HG02642 (cell line): Measurements from ENCODE around the gene TRIM59.
"Not testable (repeated sequence)": the region's sequence is repeated elsewhere in the genome, so short reads cannot be mapped to it uniquely, and the experiment has no call there.

Experiments used
- ATAC-seq: cut with Tn5 transposase; IDR thresholded peaks from one replicate; pipeline ENCODE4 v1.9.1; 2021; ENCODE audit warnings: mild to moderate bottlenecking; ENCODE audit not compliant: unreplicated experiment, poor library complexity

The TRIM59 gene

GRCh38 chr3:160458151-160458550 is 8.6 kb upstream of the TRIM59 start:
- ATAC-seq = no peak

DNA sequence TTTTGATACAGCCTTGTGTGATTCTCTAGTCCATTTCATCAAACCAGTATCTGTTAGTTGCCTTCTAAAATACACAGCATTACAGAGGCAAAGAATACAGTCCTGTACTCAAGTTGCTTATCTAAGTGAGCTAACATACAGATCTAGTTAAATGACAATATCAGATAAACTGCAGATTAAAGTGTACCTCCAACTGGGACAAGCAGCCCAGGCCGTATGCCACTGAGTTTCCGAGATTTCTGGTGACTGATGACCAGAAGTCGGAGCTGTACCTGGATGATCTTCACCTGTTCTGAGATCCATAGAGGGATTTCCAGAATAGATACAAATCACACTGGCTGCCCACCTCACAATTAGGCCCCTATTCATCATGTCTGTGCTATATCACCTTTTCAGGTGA is 6.3 kb upstream of the TRIM59 start:
- no peak for ATAC-seq

DNA sequence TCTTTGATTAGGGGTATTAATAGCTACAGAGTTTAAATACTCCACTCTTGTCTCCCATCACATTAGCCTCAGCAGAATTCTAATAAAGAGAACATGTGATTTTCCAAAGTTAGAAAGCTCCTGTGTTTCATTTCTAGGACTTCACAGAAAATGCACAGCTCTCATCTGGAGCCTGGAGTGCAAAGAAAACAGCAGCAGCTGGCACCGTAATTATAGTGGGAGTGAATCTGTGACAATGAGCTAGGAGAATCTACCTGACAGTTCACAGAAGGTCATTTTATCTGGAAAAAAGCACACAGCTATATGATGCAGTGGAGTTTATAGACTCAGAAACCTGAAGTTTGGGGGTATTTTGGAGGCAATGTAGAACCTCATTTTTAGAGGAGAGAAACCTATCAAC is 5.4 kb upstream of the TRIM59 start:
- no peak for ATAC-seq

- not testable (repeated sequence) for ATAC-seq
These were observed 2.7 kb upstream of the TRIM59 start for GRCh38 chr3:160452251-160452650.

DNA sequence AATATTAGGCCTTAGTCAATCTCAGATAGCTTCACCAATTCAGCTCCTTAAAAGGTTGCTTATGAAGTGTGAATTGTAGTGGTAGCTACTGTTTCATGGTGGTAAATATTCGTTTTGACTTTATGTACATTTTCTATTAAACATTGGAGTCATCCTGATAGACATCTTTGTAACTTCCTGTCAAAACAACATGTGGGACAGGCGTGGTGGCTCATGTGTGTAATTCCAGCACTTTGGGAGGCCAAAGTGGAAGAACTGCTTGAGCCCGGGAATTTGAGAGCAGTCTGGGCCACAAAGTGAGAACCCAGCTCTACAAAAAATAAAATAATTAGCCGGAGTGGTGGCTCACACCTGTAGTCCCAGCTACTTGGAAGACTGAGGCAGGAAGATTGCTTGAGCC is 2.0 kb upstream of the TRIM59 start:
- no peak for ATAC-seq

DNA sequence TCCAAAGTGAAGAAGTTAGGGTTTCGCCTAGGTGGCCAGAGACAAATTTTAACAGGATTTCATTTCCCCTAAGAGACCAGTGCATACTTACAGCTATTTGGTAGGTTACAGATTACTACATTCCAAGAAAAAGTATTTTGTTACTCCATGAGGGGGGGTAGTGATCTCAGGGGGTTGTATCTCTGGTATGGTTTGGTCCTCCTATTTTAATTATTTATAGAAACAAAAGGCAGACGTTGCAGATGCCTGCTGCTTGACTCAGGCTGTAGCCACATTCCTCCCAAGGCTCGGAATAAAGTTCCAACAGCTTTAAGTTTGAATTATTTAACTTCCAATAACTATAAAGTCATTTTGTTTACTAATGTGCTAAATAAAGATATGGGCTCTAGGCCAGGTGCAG is 1.3 kb upstream of the TRIM59 start:
- no peak for ATAC-seq

DNA sequence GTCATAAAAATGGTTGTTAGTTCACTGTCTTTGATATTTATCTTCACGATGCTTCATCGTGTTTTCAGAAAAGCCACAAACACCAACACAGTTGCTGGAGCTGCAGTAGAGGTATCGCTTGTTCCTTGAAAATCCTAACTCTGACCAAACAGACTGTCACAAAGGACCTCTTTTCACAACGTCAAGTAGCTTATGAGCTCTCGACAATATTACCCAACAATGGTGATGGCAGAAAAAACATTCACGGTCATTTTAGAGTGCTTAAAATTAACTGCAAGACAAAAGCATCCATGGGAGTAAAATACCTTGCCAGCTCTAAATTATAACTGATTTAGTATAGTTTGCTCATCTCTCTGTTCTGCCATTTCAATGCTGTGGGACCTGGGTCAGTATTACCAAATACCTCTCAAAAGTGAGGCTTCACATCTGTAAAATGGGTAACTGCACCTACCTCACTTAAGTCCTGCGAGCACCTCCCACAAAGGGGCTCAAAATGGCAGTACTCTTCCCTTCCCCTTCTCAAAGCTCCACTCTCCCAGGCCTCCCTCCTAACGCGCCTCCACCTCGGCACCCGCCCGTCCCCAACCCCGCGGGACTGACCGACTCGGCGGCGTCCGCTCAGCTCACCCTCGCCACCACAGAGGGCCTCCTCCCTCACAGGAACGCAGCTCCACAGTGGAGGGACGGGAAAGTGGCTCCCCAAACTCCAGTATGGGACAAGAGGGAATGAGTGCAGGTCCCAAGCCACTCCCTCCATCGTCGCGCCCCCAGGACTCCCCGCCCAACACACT is 546 bp downstream of the TRIM59 start:
- peak; percentile 42 for ATAC-seq

DNA sequence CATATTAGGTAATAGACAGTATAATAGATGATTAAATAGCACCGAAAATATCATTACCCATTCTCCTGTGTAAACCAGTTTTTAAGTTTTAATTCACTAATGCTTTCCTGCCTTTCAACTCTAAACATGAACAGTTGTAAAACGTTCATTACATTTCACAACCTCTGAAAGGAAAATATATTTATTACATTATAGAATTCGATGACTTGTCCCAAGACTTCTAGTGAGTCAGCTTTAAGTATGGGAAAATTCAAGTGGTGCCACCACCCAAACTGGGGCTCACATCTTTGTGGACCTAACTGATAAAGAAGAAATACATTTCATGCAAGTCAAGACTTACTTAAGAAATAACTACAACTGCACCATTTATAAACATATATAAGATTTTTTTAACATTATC is 2.0 kb downstream of the TRIM59 start:
- no peak for ATAC-seq

DNA sequence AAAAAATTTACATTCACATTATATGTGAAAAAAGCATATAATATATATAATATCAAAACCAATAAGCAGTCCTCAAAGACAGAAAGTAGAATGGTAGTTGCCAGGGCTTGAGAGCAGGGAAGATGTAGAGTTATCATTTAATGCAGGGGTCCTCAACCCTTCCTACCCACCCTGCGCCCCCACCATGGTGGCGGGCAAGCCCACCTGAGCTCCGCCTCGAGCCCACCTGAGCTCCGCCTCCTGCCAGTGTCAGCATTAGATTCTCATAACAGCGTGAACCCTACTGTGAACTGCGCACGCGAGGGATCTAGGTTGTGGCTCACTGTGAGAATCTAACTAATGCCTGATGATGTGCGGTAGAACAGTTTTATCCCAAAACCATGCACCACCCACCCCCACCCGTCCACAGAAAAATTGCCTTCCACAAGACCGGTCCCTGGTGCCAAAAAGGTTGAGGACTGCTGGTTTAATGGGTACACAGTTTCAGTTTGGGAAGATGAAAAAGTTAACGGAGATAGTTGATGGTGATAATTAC is 3.0 kb downstream of the TRIM59 start:
- ATAC-seq = no peak

GRCh38 chr3:160445854-160446253 is 3.7 kb downstream of the TRIM59 start:
- no peak for ATAC-seq

DNA sequence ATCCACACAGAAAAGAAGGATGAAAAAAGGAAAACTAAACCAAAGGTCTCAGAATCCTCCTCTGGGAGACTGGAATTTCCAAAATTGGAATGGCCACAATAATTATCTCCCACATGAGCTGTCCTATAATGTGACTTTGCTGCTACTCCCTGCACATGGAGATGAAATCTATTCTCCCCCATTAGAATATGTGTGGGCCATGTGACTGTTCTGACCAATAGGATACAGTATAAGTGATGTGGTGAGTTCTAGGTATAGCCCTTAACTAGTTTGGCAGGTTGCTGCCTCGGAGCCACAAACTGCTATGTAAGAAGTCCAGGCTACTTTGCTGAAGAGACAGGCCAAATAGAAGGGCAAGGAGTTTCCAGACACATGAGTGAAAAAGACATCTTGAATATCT is 5.2 kb downstream of the TRIM59 start:
- ATAC-seq = no peak

DNA sequence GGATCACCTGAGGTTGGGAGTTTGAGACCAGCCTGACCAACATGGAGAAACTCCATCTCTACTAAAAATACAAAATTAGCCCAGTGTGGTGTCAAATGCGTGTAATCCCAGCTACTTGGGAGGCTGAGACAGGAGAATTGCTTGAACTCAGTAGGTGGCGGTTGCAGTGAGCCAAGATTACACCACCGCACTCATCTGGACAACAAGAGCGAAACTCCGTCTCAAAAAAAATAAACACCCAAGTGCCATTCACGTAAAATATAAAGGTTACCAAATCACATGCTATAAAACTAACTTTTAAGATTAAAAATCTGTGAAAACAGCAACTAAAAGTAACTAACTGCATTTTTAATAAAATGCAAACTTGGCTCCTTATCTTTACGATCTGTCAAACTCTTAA is 8.9 kb downstream of the TRIM59 start:
- no peak for ATAC-seq

GRCh38 chr3:160437083-160437455 is 12.5 kb downstream of the TRIM59 start:
- no peak for ATAC-seq

DNA sequence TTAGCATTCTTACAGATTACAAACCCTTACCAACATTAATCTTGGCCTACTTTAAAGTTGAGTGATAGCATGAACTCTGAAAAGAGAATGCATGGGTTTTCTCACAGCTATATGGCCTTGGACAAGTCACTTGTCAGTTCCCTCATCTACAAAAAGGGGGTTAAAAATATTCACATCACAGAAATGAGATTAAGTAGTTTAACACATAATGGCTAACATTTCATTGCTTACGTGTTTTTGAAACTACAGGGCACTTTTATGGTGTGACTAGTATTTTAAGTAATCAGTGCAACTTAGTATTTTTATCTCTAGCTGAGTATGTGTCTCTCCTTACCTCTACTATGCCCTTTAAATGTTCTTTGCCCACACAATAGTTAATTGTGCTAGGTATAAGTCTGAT is 13.8 kb downstream of the TRIM59 start:
- ATAC-seq = no peak

DNA sequence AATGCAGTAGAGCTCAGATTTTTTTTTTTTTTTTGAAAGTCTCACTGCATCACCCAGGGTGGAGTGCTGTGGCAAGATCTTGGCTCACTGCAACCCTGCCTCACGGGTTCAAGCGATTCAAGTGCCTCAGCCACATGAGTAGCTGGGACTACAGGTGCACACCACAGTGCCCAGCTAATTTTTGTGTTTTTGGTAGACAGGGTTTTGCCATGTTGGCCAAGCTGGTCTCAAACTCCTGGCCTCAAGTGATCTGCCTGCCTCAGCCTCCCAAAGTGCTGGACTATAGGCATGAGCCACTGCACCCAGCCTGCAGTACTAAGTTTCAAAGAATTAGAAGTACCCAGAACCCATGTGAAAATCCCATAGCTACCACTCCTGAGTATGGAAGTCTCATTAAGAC is 14.5 kb downstream of the TRIM59 start:
- no peak for ATAC-seq

DNA sequence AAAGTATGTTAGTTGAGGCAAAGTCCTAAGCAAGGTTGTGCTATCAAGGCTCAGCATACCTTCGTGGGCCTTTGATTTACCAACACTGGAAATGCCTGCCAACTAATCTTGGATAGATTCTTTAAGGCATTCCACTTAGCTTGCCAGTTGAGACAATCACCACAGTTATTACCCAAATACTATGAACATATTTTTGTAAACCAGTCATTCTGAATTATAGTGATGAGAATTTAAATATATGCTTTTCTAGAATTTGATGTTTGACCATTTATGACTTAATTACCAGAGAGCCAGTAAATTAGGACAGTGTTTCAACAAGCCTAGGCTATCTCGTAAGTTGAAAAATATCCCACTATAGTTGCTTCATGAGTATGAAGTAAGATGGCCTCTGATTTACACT is 15.5 kb downstream of the TRIM59 start:
- ATAC-seq = no peak

- no peak for ATAC-seq
These were observed 21.7 kb downstream of the TRIM59 start for GRCh38 chr3:160427832-160428424.

GRCh38 chr3:160417311-160417710 is 32.3 kb downstream of the TRIM59 start:
- no peak for ATAC-seq

DNA sequence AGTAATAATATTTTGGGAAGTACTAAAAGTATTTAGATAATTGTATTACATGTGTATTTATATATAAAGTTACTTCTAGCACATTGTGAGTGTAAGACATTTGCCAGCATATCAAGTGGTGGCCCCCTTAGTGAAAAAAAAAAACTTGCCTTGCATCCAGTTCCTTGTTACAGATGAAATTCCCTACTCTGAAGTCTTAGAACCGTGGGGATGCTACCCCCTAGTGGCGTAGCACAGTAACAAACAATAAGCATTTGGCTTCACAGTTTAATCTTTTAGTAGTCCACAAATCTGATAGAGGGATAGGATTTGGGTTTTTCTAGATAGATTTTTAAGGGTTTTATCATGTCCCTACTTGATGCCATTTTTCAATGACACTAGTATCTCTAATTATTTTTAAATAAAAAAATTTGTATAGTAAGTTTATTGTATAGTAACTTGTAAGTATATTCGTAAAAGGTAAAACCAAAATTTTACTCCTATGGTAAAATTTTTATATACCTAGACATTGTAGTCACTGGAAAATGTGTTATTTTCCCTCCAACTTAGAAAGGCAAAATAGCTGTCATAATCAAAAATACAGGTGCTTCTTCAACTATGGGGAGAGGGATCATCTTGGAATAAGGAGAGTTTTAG is 35.9 kb downstream of the TRIM59 start:
- peak; percentile 76 for ATAC-seq

GRCh38 chr3:160412477-160412876 is 37.1 kb downstream of the TRIM59 start:
- ATAC-seq = no peak

- no peak for ATAC-seq
These were observed 39.6 kb downstream of the TRIM59 start for GRCh38 chr3:160409812-160410610.
